ENCODE results near the gene MDFI. TPM values are rescaled to one million over a fixed set of nuclear protein-coding genes. Genes with fewer than 3 reads are reported as not detected.

Gene MDFI
- total RNA-seq, 4 donors from 2014 or later = 24.3 to 120 (median 45.3) TPM

- ATAC-seq (ENCODE audit: low FRiP score) (no peak), DNase-seq (ENCODE audit: low spot score) (no peak)
- no peak for TF ChIP-seq CTCF (IDR thresholded peaks at IDR 0.05)
Observed at GRCh38 chr6:41654151-41654697, 16.0 kb downstream of the MDFI start.

GRCh38 chr6:41654698-41655151 lies 16.5 kb downstream of the MDFI start:
- ATAC-seq (ENCODE audit: low FRiP score) = no peak
- TF ChIP-seq CTCF (IDR thresholded peaks at IDR 0.05) = no peak
- DNase-seq (ENCODE audit: low spot score) = no peak

GRCh38 chr6:41655176-41655575 lies 16.9 kb downstream of the MDFI start:
- DNase-seq (ENCODE audit: low spot score) = no peak
- ATAC-seq (ENCODE audit: low FRiP score) = no peak
- no peak for TF ChIP-seq CTCF (IDR thresholded peaks at IDR 0.05)

GRCh38 chr6:41655646-41656001 lies 17.4 kb downstream of the MDFI start:
- TF ChIP-seq CTCF (IDR thresholded peaks at IDR 0.05) = no peak
- ATAC-seq (ENCODE audit: low FRiP score) (no peak), DNase-seq (ENCODE audit: low spot score) (no peak)

- DNase-seq (ENCODE audit: low spot score) (no peak), ATAC-seq (ENCODE audit: low FRiP score) (no peak)
- TF ChIP-seq CTCF (IDR thresholded peaks at IDR 0.05) = no peak
Observed at GRCh38 chr6:41656002-41656691, 17.9 kb downstream of the MDFI start.

- TF ChIP-seq CTCF (IDR thresholded peaks at IDR 0.05) = no peak
- ATAC-seq (ENCODE audit: low FRiP score) = no peak
- no peak for DNase-seq (ENCODE audit: low spot score)
Observed at GRCh38 chr6:41657131-41658094, 19.1 kb downstream of the MDFI start.
